Activated naive CD8-positive, alpha-beta T cell treated with anti-CD3 and anti-CD28 coated beads, Interleukin-2, amount 10 ng/mL, durations not matched to agents 7 days and 5 days (primary cell): ENCODE data around the gene ARHGAP26. TPM values are rescaled to one million over a fixed set of nuclear protein-coding genes. Genes with fewer than 3 reads are reported as not detected.
A peak's percentile ranks its signal among the peaks of the same experiment; 100 is the strongest.

Experiments used
- ATAC-seq: fragments of 150-1000 bp; cut with Tn5 transposase; one replicate; pipeline ENCODE4 v1.10.0; 2021; ENCODE audit warnings: low read depth, moderate library complexity
- POLR2A ChIA-PET: fragments of 350-600 bp; sonication (Branson Sonifier 250); formaldehyde crosslinking; loops from one replicate; lab custom pipeline; 2021; ENCODE audit warnings: antibody characterized with exemption; lab: Charles Lee
- DNase-seq: peaks from one replicate; pipeline ENCODE4 v3.0.0; 2021
- H3K27ac Mint-ChIP-seq: one replicate; pipeline ENCODE4 v1.8.0; 2022; ENCODE audit warnings: mild to moderate bottlenecking, mixed read lengths
- H3K27me3 Mint-ChIP-seq: one replicate; pipeline ENCODE4 v1.8.0; 2022; ENCODE audit warnings: mild to moderate bottlenecking, moderate library complexity, mixed read lengths
- H3K36me3 Mint-ChIP-seq: one replicate; pipeline ENCODE4 v1.8.0; 2021; ENCODE audit warnings: mild to moderate bottlenecking, mixed read lengths
- H3K4me1 Mint-ChIP-seq: one replicate; pipeline ENCODE4 v1.8.0; 2021; ENCODE audit warnings: mixed read lengths
- H3K4me3 Mint-ChIP-seq: one replicate; pipeline ENCODE4 v1.8.0; 2022; ENCODE audit warnings: mild to moderate bottlenecking, moderate library complexity, mixed read lengths
- H3K9me3 Mint-ChIP-seq: one replicate; pipeline ENCODE4 v1.8.0; 2021; ENCODE audit warnings: mixed read lengths
- total RNA-seq, 2 experiments: library from RNA; stranded (reverse); gene quantifications; one replicate each; pipeline ENCODE4 v1.2.3, GENCODE V29; 2021

ARHGAP26 gene
- total RNA-seq, 2 experiments from 2014 or later, result 30.6 to 32.0 TPM

- ATAC-seq, result no peak
- POLR2A ChIA-PET, result interaction anchor here (1.1 kb wide), 1 partner anchor 191 kb away, joined by 3 read pairs; the partner anchor contains the start of gene NR3C1
Observed at GRCh38 chr5:143213231-143213850, 443.2 kb downstream of the ARHGAP26 start.

GRCh38 chr5:143213851-143214363, 443.7 kb downstream of the ARHGAP26 start:
- ATAC-seq (no peak), DNase-seq (no peak)
- Mint-ChIP-seq H3K36me3 (peaks cover 13% of the 10 kb centered on the region), H3K9me3 (no peaks in the 10 kb centered on the region), H3K27me3 (no peaks in the 10 kb centered on the region), H3K4me1 (peaks cover 1% of the 10 kb centered on the region), H3K27ac (no peak overlapping the region), H3K4me3 (no peak overlapping the region)
- POLR2A ChIA-PET, result interaction anchor here (1.1 kb wide), 1 partner anchor 190 kb away, joined by 3 read pairs; the partner anchor contains the start of gene NR3C1

More at GRCh38 chr5:143213231-143213850, 443.2 kb downstream of the ARHGAP26 start:
- H3K27me3 Mint-ChIP-seq, result no peaks in the 10 kb centered on the region
- no peaks in the 10 kb centered on the region for H3K9me3 Mint-ChIP-seq
- peaks cover 12% of the 10 kb centered on the region for H3K36me3 Mint-ChIP-seq
- peaks cover 1% of the 10 kb centered on the region for H3K4me1 Mint-ChIP-seq
- H3K27ac Mint-ChIP-seq, result no peak overlapping the region
- no peak overlapping the region for H3K4me3 Mint-ChIP-seq
- no peak for DNase-seq

- Mint-ChIP-seq H3K4me1 (peaks cover 1% of the 10 kb centered on the region), H3K27me3 (no peaks in the 10 kb centered on the region), H3K4me3 (no peak overlapping the region), H3K27ac (no peak overlapping the region), H3K36me3 (peaks cover 13% of the 10 kb centered on the region), H3K9me3 (no peaks in the 10 kb centered on the region)
- POLR2A ChIA-PET, result no interaction called here
- ATAC-seq, result peak; percentile 26
- no peak for DNase-seq
Observed at GRCh38 chr5:143214458-143214857, 444.3 kb downstream of the ARHGAP26 start.

- Mint-ChIP-seq H3K9me3 (no peaks in the 10 kb centered on the region), H3K4me3 (no peak overlapping the region), H3K4me1 (peaks cover 1% of the 10 kb centered on the region), H3K27ac (no peak overlapping the region), H3K27me3 (no peaks in the 10 kb centered on the region), H3K36me3 (peaks cover 13% of the 10 kb centered on the region)
- ATAC-seq, result no peak
- no peak for DNase-seq
- POLR2A ChIA-PET, result no interaction called here
Observed at GRCh38 chr5:143214890-143215289, 444.7 kb downstream of the ARHGAP26 start.

DNA sequence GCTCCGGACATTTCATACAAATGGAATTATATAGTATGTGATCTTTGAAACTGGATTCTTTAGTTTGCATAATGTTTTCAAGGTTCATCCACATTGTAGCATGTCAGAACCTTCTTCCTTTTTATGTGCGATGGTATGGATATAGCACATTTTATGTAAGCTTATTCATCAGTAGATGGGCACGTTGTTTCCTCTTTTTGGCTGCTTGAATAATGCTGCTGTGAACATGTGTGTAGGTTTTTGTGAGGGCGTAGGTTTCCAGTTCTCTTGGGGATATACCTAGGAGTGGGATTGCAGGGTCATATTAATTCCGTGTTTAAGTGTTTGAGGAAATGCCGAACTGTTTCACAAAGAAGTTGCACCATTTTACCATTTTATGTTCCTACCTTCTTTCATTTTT, 445.5 kb downstream of the ARHGAP26 start:
- Mint-ChIP-seq H3K36me3 (peaks cover 14% of the 10 kb centered on the region), H3K4me3 (no peak overlapping the region), H3K9me3 (no peaks in the 10 kb centered on the region), H3K27ac (no peak overlapping the region), H3K4me1 (peaks cover 3% of the 10 kb centered on the region), H3K27me3 (no peaks in the 10 kb centered on the region)
- POLR2A ChIA-PET, result no interaction called here
- no peak for DNase-seq
- no peak for ATAC-seq

DNA sequence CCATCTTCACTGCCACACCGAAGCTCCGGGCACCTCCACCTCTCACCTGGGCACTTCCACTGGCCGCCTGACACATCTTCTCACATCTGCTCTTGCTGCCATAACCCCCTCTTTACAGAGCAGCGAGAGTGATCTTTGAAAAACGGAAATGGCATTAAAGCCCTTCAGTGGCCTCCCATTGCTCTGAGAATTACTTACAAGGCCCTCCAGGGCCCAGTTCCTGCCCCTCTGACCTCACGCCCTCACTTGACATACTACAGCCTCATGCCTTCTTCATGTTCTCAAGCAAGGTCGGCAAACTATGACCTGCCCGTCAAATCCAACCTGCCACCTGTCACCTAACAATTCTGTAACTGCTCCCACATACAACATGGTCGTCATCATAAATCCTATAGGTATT, 446.0 kb downstream of the ARHGAP26 start:
- no peak overlapping the region for H3K27ac Mint-ChIP-seq
- no peaks in the 10 kb centered on the region for H3K9me3 Mint-ChIP-seq
- peaks cover 19% of the 10 kb centered on the region for H3K36me3 Mint-ChIP-seq
- no peaks in the 10 kb centered on the region for H3K27me3 Mint-ChIP-seq
- DNase-seq (no peak), ATAC-seq (no peak)
- H3K4me3 Mint-ChIP-seq, result no peak overlapping the region
- H3K4me1 Mint-ChIP-seq, result peaks cover 8% of the 10 kb centered on the region
- POLR2A ChIA-PET, result no interaction called here

GRCh38 chr5:143217065-143217803, 447.1 kb downstream of the ARHGAP26 start:
- ATAC-seq (no peak), DNase-seq (no peak)
- H3K27ac Mint-ChIP-seq, result no peak overlapping the region
- peaks cover 21% of the 10 kb centered on the region for H3K36me3 Mint-ChIP-seq
- H3K4me1 Mint-ChIP-seq, result peaks cover 16% of the 10 kb centered on the region
- no peaks in the 10 kb centered on the region for H3K27me3 Mint-ChIP-seq
- no peak overlapping the region for H3K4me3 Mint-ChIP-seq
- POLR2A ChIA-PET, result no interaction called here
- H3K9me3 Mint-ChIP-seq, result no peaks in the 10 kb centered on the region

- ATAC-seq (no peak), DNase-seq (no peak)
- H3K27me3 Mint-ChIP-seq, result no peaks in the 10 kb centered on the region
- no peaks in the 10 kb centered on the region for H3K9me3 Mint-ChIP-seq
- H3K27ac Mint-ChIP-seq, result no peak overlapping the region
- H3K36me3 Mint-ChIP-seq, result peaks cover 24% of the 10 kb centered on the region
- peaks cover 22% of the 10 kb centered on the region for H3K4me1 Mint-ChIP-seq
- POLR2A ChIA-PET, result no interaction called here
- no peak overlapping the region for H3K4me3 Mint-ChIP-seq
Observed at GRCh38 chr5:143217804-143218160, 447.6 kb downstream of the ARHGAP26 start.

GRCh38 chr5:143218517-143219170, 448.5 kb downstream of the ARHGAP26 start:
- Mint-ChIP-seq H3K9me3 (no peaks in the 10 kb centered on the region), H3K36me3 (peaks cover 27% of the 10 kb centered on the region), H3K4me1 (peaks cover 30% of the 10 kb centered on the region), H3K27ac (peak overlapping the region; percentile 23), H3K4me3 (no peak overlapping the region), H3K27me3 (no peaks in the 10 kb centered on the region)
- no peak for DNase-seq
- no peak for ATAC-seq
- POLR2A ChIA-PET, result interaction anchor here (2.1 kb wide), 1 partner anchor 10 kb away, joined by 7 read pairs; no protein-coding TSS in a partner anchor

GRCh38 chr5:143219696-143220095, 449.5 kb downstream of the ARHGAP26 start:
- Mint-ChIP-seq H3K27me3 (no peaks in the 10 kb centered on the region), H3K27ac (no peak overlapping the region), H3K36me3 (peaks cover 33% of the 10 kb centered on the region), H3K4me3 (no peak overlapping the region), H3K9me3 (no peaks in the 10 kb centered on the region), H3K4me1 (peaks cover 32% of the 10 kb centered on the region)
- POLR2A ChIA-PET, result interaction anchor here (0.6 to 2.1 kb wide), 2 partner anchors 9 to 123 kb away, joined by 3 to 7 read pairs; no protein-coding TSS in a partner anchor
- DNase-seq (no peak), ATAC-seq (no peak)

- peak overlapping the region; percentile 6 for H3K4me3 Mint-ChIP-seq
- DNase-seq (no peak), ATAC-seq (no peak)
- peaks cover 32% of the 10 kb centered on the region for H3K4me1 Mint-ChIP-seq
- H3K27ac Mint-ChIP-seq, result no peak overlapping the region
- H3K9me3 Mint-ChIP-seq, result no peaks in the 10 kb centered on the region
- POLR2A ChIA-PET, result no interaction called here
- peaks cover 34% of the 10 kb centered on the region for H3K36me3 Mint-ChIP-seq
- no peaks in the 10 kb centered on the region for H3K27me3 Mint-ChIP-seq
Observed at GRCh38 chr5:143220748-143221251, 450.6 kb downstream of the ARHGAP26 start.

- H3K4me1 Mint-ChIP-seq, result peaks cover 30% of the 10 kb centered on the region
- POLR2A ChIA-PET, result interaction anchor here (0.9 to 1.2 kb wide), 2 partner anchors 182 to 221 kb away, joined by 4 to 5 read pairs; no protein-coding TSS in a partner anchor
- peak overlapping the region; percentile 41 for H3K4me3 Mint-ChIP-seq
Observed at GRCh38 chr5:143222287-143223231, 452.4 kb downstream of the ARHGAP26 start.

More at GRCh38 chr5:143222287-143223231, 452.4 kb downstream of the ARHGAP26 start:
- Mint-ChIP-seq H3K36me3 (peaks cover 29% of the 10 kb centered on the region), H3K27ac (peak overlapping the region; percentile 80), H3K9me3 (no peaks in the 10 kb centered on the region), H3K27me3 (no peaks in the 10 kb centered on the region)
- DNase-seq (no peak), ATAC-seq (peak; percentile 68)
